NCI-H146 treated with DMSO at 0.1 percent for 48 hours (cell line): ENCODE results near the gene MYT1.

Experiments
- DNase-seq: peaks from one replicate; lab custom pipeline; 2025; ENCODE audit not compliant: unreplicated experiment; lab: John Stamatoyannopoulos, UW

Gene MYT1

GRCh38 chr20:64242797-64243475, 78.7 kb downstream of the MYT1 start:
- DNase-seq, result no peak

- DNase-seq, result no peak
These were observed 80.1 kb downstream of the MYT1 start for GRCh38 chr20:64244281-64244805.

GRCh38 chr20:64244870-64245603, 80.8 kb downstream of the MYT1 start:
- DNase-seq, result no peak

GRCh38 chr20:64245746-64246595, 81.7 kb downstream of the MYT1 start:
- DNase-seq, result no peak

GRCh38 chr20:64246616-64247306, 82.5 kb downstream of the MYT1 start:
- no peak for DNase-seq

- DNase-seq, result no peak
These were observed 83.0 kb downstream of the MYT1 start for GRCh38 chr20:64247307-64247618.

GRCh38 chr20:64247970-64248841, 84.0 kb downstream of the MYT1 start:
- DNase-seq, result no peak

GRCh38 chr20:64250027-64250426, 85.8 kb downstream of the MYT1 start:
- DNase-seq, result no peak

GRCh38 chr20:64253000-64253383, 88.7 kb downstream of the MYT1 start:
- DNase-seq, result no peak

- no peak for DNase-seq
These were observed 89.2 kb downstream of the MYT1 start for GRCh38 chr20:64253443-64253842.

- DNase-seq, result no peak
These were observed 89.9 kb downstream of the MYT1 start for GRCh38 chr20:64254156-64254555.

GRCh38 chr20:64254571-64255360, 90.5 kb downstream of the MYT1 start:
- DNase-seq, result no peak

GRCh38 chr20:64255361-64256281, 91.4 kb downstream of the MYT1 start, which contains the start of gene PCMTD2:
PCMTD2 (plus strand) TSS chr20:64255748; CDS start chr20:64259966, 4,218 bp downstream.
- DNase-seq, result peak; percentile 76

GRCh38 chr20:64256282-64256935, 92.2 kb downstream of the MYT1 start:
- DNase-seq, result no peak

GRCh38 chr20:64257107-64257757, 93.0 kb downstream of the MYT1 start:
- DNase-seq, result no peak

GRCh38 chr20:64258071-64258823, 94.0 kb downstream of the MYT1 start:
- DNase-seq, result no peak
